Suprapubic skin (tissue), 4 donors: ENCODE data around the gene FAM78A. TPM values are rescaled to one million over a fixed set of nuclear protein-coding genes. Genes with fewer than 3 reads are reported as not detected.
"Not testable (repeated sequence)": the region's sequence is repeated elsewhere in the genome, so short reads cannot be mapped to it uniquely, and the experiment has no call there.

Experiments
- DNase-seq, 2 donors: peaks; one replicate each; pipeline ENCODE4 v3.0.0-alpha.2; 2019; ENCODE audit warnings: low spot score in 2 of 2
- H3K27ac ChIP-seq: fragments of 200-600 bp; sonication (generic); one replicate; pipeline ENCODE4 v1.5.1; 2019
- H3K27me3 ChIP-seq: fragments of 200-600 bp; sonication (generic); one replicate; pipeline ENCODE4 v1.5.1; 2019
- H3K36me3 ChIP-seq: fragments of 200-600 bp; sonication (generic); one replicate; pipeline ENCODE4 v1.5.1; 2019
- H3K4me1 ChIP-seq: fragments of 200-600 bp; sonication (generic); one replicate; pipeline ENCODE4 v1.5.1; 2019
- H3K4me3 ChIP-seq: fragments of 200-600 bp; sonication (generic); one replicate; pipeline ENCODE4 v1.5.1; 2019; ENCODE audit warnings: mild to moderate bottlenecking
- H3K9me3 ChIP-seq: fragments of 200-600 bp; sonication (generic); one replicate; pipeline ENCODE4 v1.5.1; 2019
- CTCF ChIP-seq, 2 donors: fragments of 200-600 bp in 1 of 2; fragments of 450-650 bp in 1 of 2; sonication (generic) in 1 of 2; IDR thresholded peaks; one replicate each; pipeline ENCODE4 v1.5.1; 2016 to 2019; ENCODE audit warnings: antibody characterized with exemption in 2 of 2, mild to moderate bottlenecking in 1 of 2, moderate library complexity in 1 of 2
- EP300 ChIP-seq: sonication (generic); formaldehyde crosslinking; IDR thresholded peaks from one replicate; pipeline ENCODE4 v1.6.1; 2017; ENCODE audit warnings: antibody characterized with exemption
- POLR2A ChIP-seq, 2 donors: fragments of 450-650 bp; IDR thresholded peaks; one replicate each; pipeline ENCODE4 v1.6.1; 2017; ENCODE audit warnings: antibody characterized with exemption in 2 of 2, mild to moderate bottlenecking in 2 of 2, moderate library complexity in 2 of 2
- POLR2AphosphoS5 ChIP-seq, 3 donors: sonication (generic); formaldehyde crosslinking; IDR thresholded peaks; one replicate each; pipeline ENCODE4 v1.6.1; 2017; ENCODE audit warnings: antibody characterized with exemption in 3 of 3
- WGBS: methylation state at CpG from one replicate; pipeline ENCODE4 v1.1.5; 2018; 5-methylcytosine and 5-hydroxymethylcytosine counted together
- total RNA-seq, 4 donors: library from RNA; depleted of rRNA; stranded (reverse); fragments of >200 nt; gene quantifications; one replicate each; pipeline ENCODE4 v1.1.0, GENCODE V29; 2016

Gene FAM78A
- total RNA-seq, 4 donors from 2014 or later = 0.81 to 2.0 (median 1.3) TPM

GRCh38 chr9:131263701-131264100 lies 12.6 kb downstream of the FAM78A start:
- TF ChIP-seq POLR2A (IDR thresholded peaks at IDR 0.05) (no peak), CTCF (IDR thresholded peaks at IDR 0.05) (no peak), EP300 (no peak), POLR2AphosphoS5 (IDR thresholded peaks at IDR 0.05) (no peak)
- Histone ChIP-seq H3K36me3 (peaks cover 18% of the 10 kb centered on the region), H3K4me1 (peaks cover 10% of the 10 kb centered on the region), H3K27me3 (no peaks in the 10 kb centered on the region), H3K4me3 (no peak overlapping the region), H3K9me3 (no peaks in the 10 kb centered on the region), H3K27ac (no peak overlapping the region)
- DNase-seq = no peak
- WGBS = 96% methylated on average over 4 of the region's 6 CpGs

DNA sequence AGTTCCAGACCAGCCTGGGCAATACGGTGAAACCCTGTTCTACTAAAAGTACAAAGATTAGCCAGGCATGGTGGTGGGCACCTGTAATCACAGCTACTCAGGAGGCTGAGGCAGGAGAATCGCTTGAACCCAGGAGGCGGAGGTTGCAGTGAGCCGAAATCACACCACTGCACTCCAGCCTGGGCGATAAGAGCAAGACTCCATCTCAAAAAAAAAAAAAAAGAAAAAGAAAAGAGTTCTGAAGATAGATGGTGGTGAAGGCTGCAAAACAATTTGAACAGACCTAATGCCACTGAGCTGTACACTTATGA lies 13.3 kb downstream of the FAM78A start:
- H3K9me3 ChIP-seq, H3K4me3 ChIP-seq, H3K27ac ChIP-seq, DNase-seq, H3K27me3 ChIP-seq: not testable (repeated sequence)
- WGBS = 87% methylated on average over 5 of the region's 5 CpGs
- Histone ChIP-seq H3K36me3 (peaks cover 18% of the 10 kb centered on the region), H3K4me1 (peaks cover 10% of the 10 kb centered on the region)

DNA sequence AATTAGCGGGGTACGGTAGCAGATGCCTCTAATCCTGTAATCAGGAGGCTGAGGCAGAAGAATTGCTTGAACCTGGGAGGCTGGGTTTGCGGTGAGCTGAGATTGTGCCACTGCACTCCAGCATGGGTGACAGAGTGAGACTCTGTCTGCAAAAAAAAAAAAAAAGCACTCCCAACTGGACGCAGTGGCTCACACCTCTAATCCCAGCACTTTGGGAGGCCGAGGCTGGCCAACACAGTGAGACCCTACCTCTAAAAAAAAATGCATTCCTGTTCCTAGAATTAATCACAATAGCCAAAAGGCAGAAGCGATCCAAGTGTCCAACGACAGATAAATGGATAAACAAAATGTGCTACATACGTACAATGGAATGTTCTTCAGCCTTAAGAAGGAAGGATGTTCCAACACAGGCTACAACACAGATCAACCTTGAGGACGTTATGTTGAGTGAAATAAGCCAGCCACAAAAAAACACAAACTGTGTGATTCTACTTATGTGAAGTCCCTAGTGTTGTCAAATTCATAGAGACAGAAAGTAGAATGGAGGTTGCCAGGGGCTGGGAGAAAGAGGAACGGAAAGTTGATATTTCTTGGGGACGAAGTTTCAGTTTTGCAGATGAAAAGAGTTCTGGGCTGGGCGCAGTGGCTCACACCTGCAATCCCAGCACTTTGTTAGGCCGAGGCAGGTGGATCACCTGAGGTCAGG lies 13.8 kb downstream of the FAM78A start:
- Histone ChIP-seq H3K27ac (no peak overlapping the region), H3K36me3 (peaks cover 18% of the 10 kb centered on the region), H3K4me3 (no peak overlapping the region), H3K27me3 (no peaks in the 10 kb centered on the region), H3K9me3 (no peaks in the 10 kb centered on the region), H3K4me1 (peaks cover 10% of the 10 kb centered on the region)
- TF ChIP-seq POLR2A (IDR thresholded peaks at IDR 0.05) = no peak
- no peak for TF ChIP-seq EP300
- no peak for TF ChIP-seq CTCF (IDR thresholded peaks at IDR 0.05)
- 87% methylated on average over 13 of the region's 13 CpGs for WGBS
- DNase-seq = no peak

GRCh38 chr9:131260751-131261452 lies 15.4 kb downstream of the FAM78A start:
- H3K4me1 ChIP-seq = peaks cover 17% of the 10 kb centered on the region
- H3K27ac ChIP-seq = no peak overlapping the region
- 88% methylated on average over 13 of the region's 33 CpGs for WGBS
- DNase-seq = no peak
- H3K4me3 ChIP-seq = no peak overlapping the region
- H3K36me3 ChIP-seq = peaks cover 18% of the 10 kb centered on the region
- TF ChIP-seq POLR2A (IDR thresholded peaks at IDR 0.05) (no peak), POLR2AphosphoS5 (IDR thresholded peaks at IDR 0.05) (no peak), EP300 (no peak), CTCF (IDR thresholded peaks at IDR 0.05) (no peak)
- no peaks in the 10 kb centered on the region for H3K27me3 ChIP-seq
- H3K9me3 ChIP-seq = no peaks in the 10 kb centered on the region

DNA sequence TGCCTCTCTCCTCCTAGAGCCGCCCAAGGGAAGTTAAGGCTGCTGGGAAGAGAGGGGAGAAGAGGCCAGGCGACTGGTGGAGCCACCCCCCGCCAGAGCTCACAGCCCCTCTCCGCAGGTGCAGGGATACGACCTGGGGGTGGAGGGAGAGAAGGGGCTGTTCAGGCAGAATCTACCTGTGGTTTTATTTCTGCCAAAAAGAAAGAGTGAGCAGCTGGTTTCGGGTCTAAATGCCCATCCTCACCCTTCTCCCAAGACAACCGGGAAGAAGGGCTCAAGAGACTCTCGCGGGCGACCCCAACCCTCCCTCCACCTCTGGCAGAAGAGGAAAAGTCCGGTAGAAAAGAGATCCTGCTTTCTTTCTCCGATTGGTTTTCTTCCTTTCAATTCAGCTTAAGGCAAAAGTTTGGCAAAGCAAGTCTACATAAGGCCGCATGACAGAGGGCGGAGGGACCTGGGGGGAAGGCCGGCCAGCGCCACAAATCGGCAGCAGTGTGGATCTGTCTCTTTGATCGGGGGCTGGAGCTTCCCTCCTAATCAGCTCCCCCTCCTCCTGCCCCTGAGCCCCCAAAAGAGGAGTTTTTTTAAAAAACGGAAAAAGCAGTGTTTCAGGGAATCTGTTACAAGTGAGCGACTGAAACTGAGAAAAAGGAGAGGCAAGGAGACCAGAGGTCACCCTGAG lies 16.3 kb downstream of the FAM78A start:
- Histone ChIP-seq H3K4me3 (no peak overlapping the region), H3K27me3 (no peaks in the 10 kb centered on the region), H3K4me1 (peaks cover 18% of the 10 kb centered on the region), H3K9me3 (no peaks in the 10 kb centered on the region), H3K27ac (no peak overlapping the region), H3K36me3 (peaks cover 18% of the 10 kb centered on the region)
- no peak for DNase-seq
- TF ChIP-seq EP300 (no peak), POLR2AphosphoS5 (IDR thresholded peaks at IDR 0.05) (no peak), CTCF (IDR thresholded peaks at IDR 0.05) (no peak), POLR2A (IDR thresholded peaks at IDR 0.05) (no peak)
- 78% methylated on average over 20 of the region's 20 CpGs for WGBS
